ENCODE results near the gene MATN3.

GRCh38 chr2:19971691-19972090 lies 40.8 kb downstream of the MATN3 start:
- no peak for TF ChIP-seq ZFP30 (CRISPR knock-in tag; IDR thresholded peaks at IDR 0.05)
- no peak for TF ChIP-seq TCF4 (CRISPR knock-in tag; IDR thresholded peaks at IDR 0.05; ENCODE audit: borderline replicate concordance)
- no peak for TF ChIP-seq CREB5 (CRISPR knock-in tag; IDR thresholded peaks at IDR 0.05; ENCODE audit: low read depth)
- TF ChIP-seq RARB (CRISPR knock-in tag; IDR thresholded peaks at IDR 0.05), result no peak

All from SK-N-SH treated with all-trans-retinoic acid at 6 μM for 48 hours (cell line).